Psoas muscle (tissue), 8 donors: ENCODE measurements around the gene HLA-DOB. TPM values are rescaled to one million over a fixed set of nuclear protein-coding genes. Genes with fewer than 3 reads are reported as not detected.
A peak's percentile ranks its signal among the peaks of the same experiment; 100 is the strongest.

Experiments
- ATAC-seq, 4 donors: fragments of 200-7000 bp; cut with Tn5 transposase; one replicate each; pipeline ENCODE4 v1.9.1; 2020; ENCODE audit warnings: moderate library complexity in 3 of 4, mild to moderate bottlenecking in 2 of 4
- DNase-seq, 2 donors: peaks; one replicate each; pipeline ENCODE4 v3.0.0-alpha.2; 2020
- H3K27ac ChIP-seq: fragments of 200-600 bp; one replicate; pipeline ENCODE4 v1.8.0; 2022
- H3K27me3 ChIP-seq, 3 donors: fragments of 200-600 bp in 1 of 3; one replicate each; pipeline versions ENCODE4 v1.6.1 to v1.8.0; 2013 to 2022; ENCODE audit warnings: low read length in 2 of 3, mild to moderate bottlenecking in 2 of 3, moderate library complexity in 1 of 3; ENCODE audit not compliant: insufficient read depth in 3 of 3
- H3K36me3 ChIP-seq, 2 donors: fragments of 200-600 bp in 1 of 2; one replicate each; pipeline versions ENCODE4 v1.6.1 to v1.8.0; 2013 to 2022; ENCODE audit warnings: low read depth in 1 of 2, mild to moderate bottlenecking in 1 of 2, moderate library complexity in 1 of 2; ENCODE audit not compliant: insufficient read depth in 1 of 2
- H3K4me1 ChIP-seq: fragments of 200-600 bp; one replicate; pipeline ENCODE4 v1.8.0; 2022
- H3K4me3 ChIP-seq: fragments of 200-600 bp; one replicate; pipeline ENCODE4 v1.8.0; 2022; ENCODE audit warnings: mild to moderate bottlenecking
- H3K9me3 ChIP-seq: fragments of 200-600 bp; one replicate; pipeline ENCODE4 v1.8.0; 2022
- WGBS, 3 donors: extraction: QIAGEN DNeasy Blood & Tissue Kit; methylation state at CpG; one replicate each; pipeline versions ENCODE4 v1.1.6 to v1.1.7; 2013; 5-methylcytosine and 5-hydroxymethylcytosine counted together
- intact Hi-C, 2 donors: fragments of 100-400 bp; cut with DNase I; formaldehyde crosslinking; loops; one replicate each; pipeline versions ENCODE4 v1.11.0 to v1.14.2; 2022
- polyA plus RNA-seq, 3 donors: library from polyadenylated mRNA; stranded (reverse); fragments of 200-250 nt; gene quantifications; one replicate each; pipeline ENCODE4 v1.2.3, GENCODE V29; 2013
- total RNA-seq, 4 donors: library from RNA; stranded (reverse); fragmentation: NEBNext Ultra II Directional in 2 of 4; extraction: Animal tissue kit (Norgen Biotek cat#: 25700) in 2 of 4; gene quantifications; one replicate each; pipeline versions ENCODE4 v1.2.1 to v1.2.4, GENCODE V29; 2021 to 2023
- TF ChIP-seq, protein P1 (sequence below): fragments of 200-600 bp; IDR thresholded peaks from one replicate; pipeline ENCODE4 v1.8.0; 2022; ENCODE audit warnings: antibody characterized with exemption
- donor health status: healthy with polysubstance abuse.
- donor health status: DM: no; HTN: no; CAD: no; lungs with moderate emphysema.
- donor health status: Bipolar disorder and iron deficiency.
- donor health status: healthy.
- donor health status: DM: yes; HTN: yes; CAD: no.
- donor health status: DM: no; HTN: no; CAD: no.
- donor health status: DM: no; HTN: no; CAD: no.
- donor health status: DM: yes; HTN: yes; CAD: no.

The HLA-DOB gene
- total and polyA plus RNA-seq, 7 donors: 0.10 to 0.25 (median 0.20) TPM; not detected in 3

DNA sequence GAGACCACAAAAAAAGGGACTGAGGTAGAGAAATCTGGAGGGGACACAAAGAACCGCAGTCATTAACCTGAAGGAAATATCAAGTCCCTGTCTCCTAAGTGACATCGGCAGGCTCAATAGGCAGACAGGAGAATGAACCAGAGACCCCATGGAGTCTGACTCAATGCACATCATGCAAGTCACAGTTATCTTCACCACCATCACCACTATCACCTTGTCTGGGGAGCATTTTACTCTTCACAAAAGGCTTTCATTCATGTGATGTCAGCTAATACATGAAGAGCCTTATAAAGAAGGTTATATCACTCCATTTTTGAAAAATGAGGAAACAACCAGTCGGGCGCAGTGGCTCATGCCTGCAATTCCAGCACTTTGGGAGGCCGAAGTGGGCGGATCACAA is 32.3 kb upstream of the HLA-DOB start:
- intact Hi-C loops: no loop called here
- Histone ChIP-seq H3K9me3 (no peaks in the 10 kb centered on the region), H3K4me1 (peaks cover 12% of the 10 kb centered on the region), H3K36me3 (peaks cover 2 to 65% of the 10 kb centered on the region in 2 donors), H3K27ac (no peak overlapping the region), H3K27me3 (no peaks in the 10 kb centered on the region), H3K4me3 (no peak overlapping the region)
- 79 to 81% (median 81%) methylated on average over 6 of the region's 6 CpGs for WGBS, 3 donors
- DNase-seq (no peak), ATAC-seq (no peak)
- TF ChIP-seq, protein P1, sequence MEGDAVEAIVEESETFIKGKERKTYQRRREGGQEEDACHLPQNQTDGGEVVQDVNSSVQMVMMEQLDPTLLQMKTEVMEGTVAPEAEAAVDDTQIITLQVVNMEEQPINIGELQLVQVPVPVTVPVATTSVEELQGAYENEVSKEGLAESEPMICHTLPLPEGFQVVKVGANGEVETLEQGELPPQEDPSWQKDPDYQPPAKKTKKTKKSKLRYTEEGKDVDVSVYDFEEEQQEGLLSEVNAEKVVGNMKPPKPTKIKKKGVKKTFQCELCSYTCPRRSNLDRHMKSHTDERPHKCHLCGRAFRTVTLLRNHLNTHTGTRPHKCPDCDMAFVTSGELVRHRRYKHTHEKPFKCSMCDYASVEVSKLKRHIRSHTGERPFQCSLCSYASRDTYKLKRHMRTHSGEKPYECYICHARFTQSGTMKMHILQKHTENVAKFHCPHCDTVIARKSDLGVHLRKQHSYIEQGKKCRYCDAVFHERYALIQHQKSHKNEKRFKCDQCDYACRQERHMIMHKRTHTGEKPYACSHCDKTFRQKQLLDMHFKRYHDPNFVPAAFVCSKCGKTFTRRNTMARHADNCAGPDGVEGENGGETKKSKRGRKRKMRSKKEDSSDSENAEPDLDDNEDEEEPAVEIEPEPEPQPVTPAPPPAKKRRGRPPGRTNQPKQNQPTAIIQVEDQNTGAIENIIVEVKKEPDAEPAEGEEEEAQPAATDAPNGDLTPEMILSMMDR: no peak

DNA sequence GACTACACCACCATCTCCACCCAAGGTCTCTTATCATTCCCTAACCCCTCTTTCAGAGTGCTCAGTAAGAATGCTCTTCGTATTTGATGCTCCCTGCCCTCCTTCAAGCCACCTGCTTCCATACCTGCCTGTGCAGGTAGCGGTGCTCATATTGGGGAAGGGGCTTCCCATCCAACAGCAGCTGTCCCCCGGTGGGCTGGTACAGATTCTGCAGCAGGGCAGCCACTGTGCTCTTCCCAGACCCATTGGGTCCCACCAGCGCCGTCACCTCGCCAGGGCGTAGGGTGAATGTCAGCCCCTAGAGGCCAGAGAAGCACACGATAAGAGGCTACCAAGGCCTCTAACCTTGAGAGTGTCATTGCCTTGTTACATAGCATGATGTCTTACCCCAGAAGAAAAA is 31.0 kb upstream of the HLA-DOB start:
- Histone ChIP-seq H3K27ac (no peak overlapping the region), H3K36me3 (peaks cover 2 to 65% of the 10 kb centered on the region in 2 donors), H3K27me3 (no peaks in the 10 kb centered on the region), H3K9me3 (no peaks in the 10 kb centered on the region), H3K4me1 (peaks cover 12% of the 10 kb centered on the region), H3K4me3 (no peak overlapping the region)
- ATAC-seq (no peak), DNase-seq (no peak)
- WGBS, 3 donors: 87 to 94% (median 93%) methylated on average over 8 of the region's 8 CpGs
- TF ChIP-seq, protein P1: no peak
- intact Hi-C loops: no loop called here

- DNase-seq (no peak), ATAC-seq (no peak)
- Histone ChIP-seq H3K36me3 (peaks cover 2 to 65% of the 10 kb centered on the region in 2 donors), H3K9me3 (no peaks in the 10 kb centered on the region), H3K4me3 (no peak overlapping the region), H3K4me1 (peaks cover 5% of the 10 kb centered on the region), H3K27me3 (no peaks in the 10 kb centered on the region), H3K27ac (no peak overlapping the region)
- 86 to 91% (median 87%) methylated on average over 10 of the region's 10 CpGs for WGBS, 3 donors
- intact Hi-C loops: no loop called here
- TF ChIP-seq, protein P1: no peak
Measured at GRCh38 chr6:32847004-32847403, 30.2 kb upstream of the HLA-DOB start.

DNA sequence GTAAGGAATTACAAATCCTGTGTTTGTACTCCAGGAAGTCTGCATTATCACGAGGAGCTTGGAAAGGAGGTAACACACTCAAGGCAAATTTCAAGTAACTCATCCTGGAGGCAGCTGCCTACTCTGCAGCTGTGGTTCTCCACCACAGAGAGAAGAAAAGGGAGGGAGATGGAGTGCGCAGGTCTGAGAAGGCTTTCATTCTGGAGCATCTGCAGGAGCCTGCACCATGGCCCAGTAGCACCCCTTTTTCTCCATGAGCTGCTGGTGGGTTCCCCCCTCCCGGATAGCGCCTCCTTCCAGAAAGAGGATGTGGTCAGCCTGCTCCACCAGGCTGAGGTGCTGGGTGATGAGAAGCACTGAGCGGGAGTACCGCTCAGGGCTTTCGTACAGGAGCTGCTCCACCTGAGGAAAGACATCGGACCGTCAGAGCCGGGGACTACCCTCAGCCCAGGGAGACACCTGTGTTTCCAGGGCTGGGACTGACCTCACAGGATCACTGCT is 28.6 kb upstream of the HLA-DOB start:
- 65 to 81% (median 80%) methylated on average over 10 of the region's 10 CpGs for whole genome bisulfite sequencing, 3 donors
- H3K9me3 ChIP-seq: no peaks in the 10 kb centered on the region
- H3K4me1 ChIP-seq: peaks cover 4% of the 10 kb centered on the region
- intact Hi-C loops: no loop called here
- H3K36me3 ChIP-seq: peaks cover 2 to 56% of the 10 kb centered on the region in 2 donors
- no peak for DNase-seq
- H3K4me3 ChIP-seq: peak overlapping the region; percentile 69
- TF ChIP-seq, protein P1: no peak
- H3K27ac ChIP-seq: no peak overlapping the region
- ATAC-seq: no peak
- no peaks in the 10 kb centered on the region for H3K27me3 ChIP-seq

GRCh38 chr6:32844839-32845383 is 28.1 kb upstream of the HLA-DOB start:
- ATAC-seq (no peak), DNase-seq (no peak)
- Histone ChIP-seq H3K4me1 (peaks cover 4% of the 10 kb centered on the region), H3K27me3 (no peaks in the 10 kb centered on the region), H3K36me3 (peaks cover 2 to 51% of the 10 kb centered on the region in 2 donors), H3K9me3 (no peaks in the 10 kb centered on the region), H3K4me3 (peak overlapping the region; percentile 69), H3K27ac (peak overlapping the region; percentile 74)
- WGBS, 3 donors: 31 to 37% (median 35%) methylated on average over 19 of the region's 19 CpGs
- intact Hi-C loops: no loop called here
- TF ChIP-seq, protein P1: no peak
